Stimulated activated naive CD8-positive, alpha-beta T cell treated with anti-CD3 and anti-CD28 coated beads, Interleukin-15, amount 100 ng/mL, for 72 hours (primary cell): ENCODE data around the gene PTPRU.

Experiments used
- ATAC-seq: fragments of 150-1000 bp; cut with Tn5 transposase; 2 replicates; pipeline ENCODE4 v1.10.0; 2021; ENCODE audit warnings: mild to moderate bottlenecking, moderate library complexity
- DNase-seq, 2 donors: peaks; one replicate each; pipeline ENCODE4 v3.0.0; 2021 to 2022
- H3K27ac Mint-ChIP-seq, 2 donors: one replicate each; pipeline ENCODE4 v1.8.0; 2022; ENCODE audit warnings: mild to moderate bottlenecking in 2 of 2, mixed read lengths in 2 of 2, moderate library complexity in 2 of 2
- H3K27me3 Mint-ChIP-seq: one replicate; pipeline ENCODE4 v1.8.0; 2022; ENCODE audit warnings: mixed read lengths
- H3K4me1 Mint-ChIP-seq: one replicate; pipeline ENCODE4 v1.8.0; 2022; ENCODE audit warnings: mild to moderate bottlenecking, mixed read lengths
- H3K4me3 Mint-ChIP-seq, 2 donors: one replicate each; pipeline ENCODE4 v1.8.0; 2022; ENCODE audit warnings: mild to moderate bottlenecking in 2 of 2, mixed read lengths in 2 of 2, moderate library complexity in 1 of 2
- H3K9me3 Mint-ChIP-seq, 2 donors: one replicate each; pipeline ENCODE4 v1.8.0; 2022; ENCODE audit warnings: mixed read lengths in 2 of 2

Gene PTPRU

DNA sequence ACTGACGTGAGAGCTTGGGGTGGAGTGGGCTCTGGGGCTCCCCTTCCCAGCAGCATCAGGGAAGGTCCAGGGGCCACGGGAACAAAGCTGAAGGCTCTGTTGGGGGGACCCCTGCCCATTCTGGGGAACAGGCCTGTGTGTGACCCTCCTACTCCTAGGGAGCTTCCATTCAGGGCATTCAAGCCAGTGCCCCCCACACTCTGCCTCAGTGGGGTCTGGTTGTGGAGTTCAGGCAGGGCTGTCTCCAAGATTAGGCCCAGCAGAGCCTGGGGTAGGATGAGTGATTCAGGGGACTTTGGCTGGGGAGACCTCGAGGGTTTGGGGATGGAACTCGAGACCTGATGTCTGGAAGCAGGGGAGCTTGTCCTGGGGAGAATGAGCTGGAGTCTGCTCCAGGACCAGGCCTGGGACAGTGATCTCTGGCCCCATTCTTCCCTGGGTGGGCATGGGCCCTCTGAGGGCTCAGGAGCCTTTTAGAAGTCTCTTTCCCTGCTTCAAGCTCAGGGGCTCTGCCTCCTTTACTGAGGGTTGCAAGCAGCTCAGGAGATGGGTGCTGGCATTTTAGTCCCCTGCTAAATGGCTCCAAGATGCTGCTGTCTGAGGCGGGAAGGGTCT, 81.7 kb downstream of the PTPRU start:
- H3K27ac Mint-ChIP-seq = peak overlapping the region in 1 of 2 donors; percentile 74

GRCh38 chr1:29318724-29319123, 82.4 kb downstream of the PTPRU start:
- Mint-ChIP-seq H3K27me3 (no peaks in the 10 kb centered on the region), H3K4me3 (no peak overlapping the region), H3K9me3 (no peaks in the 10 kb centered on the region), H3K4me1 (no peaks in the 10 kb centered on the region), H3K27ac (peak overlapping the region in 1 of 2 donors; percentile 72)
- ATAC-seq (no peak), DNase-seq (no peak)

More for the DNA sequence above, 81.7 kb downstream of the PTPRU start:
- H3K27me3 Mint-ChIP-seq = no peaks in the 10 kb centered on the region
- no peak for ATAC-seq
- no peak for DNase-seq
- no peak overlapping the region for H3K4me3 Mint-ChIP-seq
- H3K4me1 Mint-ChIP-seq = no peaks in the 10 kb centered on the region
- H3K9me3 Mint-ChIP-seq = no peaks in the 10 kb centered on the region

DNA sequence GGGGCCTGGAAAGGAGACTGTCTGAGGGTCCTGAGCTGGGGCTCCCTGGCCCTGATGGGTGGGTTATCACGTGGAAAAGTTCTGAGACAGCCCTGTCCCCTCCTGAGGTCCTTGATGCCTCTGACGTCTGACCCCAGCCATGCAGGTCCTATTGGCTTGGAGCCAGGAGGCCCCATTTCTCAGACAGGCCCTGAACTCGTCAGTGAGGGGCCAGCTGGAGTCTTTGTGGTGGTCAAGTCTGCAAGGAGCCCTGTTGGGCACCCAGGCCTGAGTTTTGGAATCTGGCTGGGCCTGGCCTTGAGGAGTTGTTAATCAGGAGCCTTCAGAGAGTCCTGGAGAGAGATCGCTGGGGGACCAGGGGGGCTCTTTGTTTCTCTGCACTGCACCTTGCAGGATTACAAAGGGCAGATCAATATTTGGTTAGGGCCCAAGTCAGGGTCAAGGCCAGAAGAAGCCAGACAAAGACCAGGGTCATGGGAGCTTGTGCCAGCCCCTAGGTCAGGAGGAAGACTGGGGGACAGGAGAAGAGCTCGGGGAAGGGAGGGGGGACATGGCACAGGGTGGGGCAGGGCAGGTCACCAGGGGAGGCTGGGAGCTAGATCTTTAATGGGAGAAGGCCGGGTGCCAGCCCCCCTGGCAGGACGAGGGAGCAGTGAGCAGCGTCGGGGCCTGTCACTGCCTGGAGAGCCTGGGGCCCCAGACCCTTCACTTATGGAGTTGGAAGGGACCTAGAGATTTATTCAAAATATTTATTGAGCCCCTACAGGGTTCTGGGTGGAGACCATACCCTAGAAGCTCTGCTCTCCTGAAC, 83.2 kb downstream of the PTPRU start:
- no peak for ATAC-seq
- no peak overlapping the region for H3K27ac Mint-ChIP-seq
- no peaks in the 10 kb centered on the region for H3K9me3 Mint-ChIP-seq

DNA sequence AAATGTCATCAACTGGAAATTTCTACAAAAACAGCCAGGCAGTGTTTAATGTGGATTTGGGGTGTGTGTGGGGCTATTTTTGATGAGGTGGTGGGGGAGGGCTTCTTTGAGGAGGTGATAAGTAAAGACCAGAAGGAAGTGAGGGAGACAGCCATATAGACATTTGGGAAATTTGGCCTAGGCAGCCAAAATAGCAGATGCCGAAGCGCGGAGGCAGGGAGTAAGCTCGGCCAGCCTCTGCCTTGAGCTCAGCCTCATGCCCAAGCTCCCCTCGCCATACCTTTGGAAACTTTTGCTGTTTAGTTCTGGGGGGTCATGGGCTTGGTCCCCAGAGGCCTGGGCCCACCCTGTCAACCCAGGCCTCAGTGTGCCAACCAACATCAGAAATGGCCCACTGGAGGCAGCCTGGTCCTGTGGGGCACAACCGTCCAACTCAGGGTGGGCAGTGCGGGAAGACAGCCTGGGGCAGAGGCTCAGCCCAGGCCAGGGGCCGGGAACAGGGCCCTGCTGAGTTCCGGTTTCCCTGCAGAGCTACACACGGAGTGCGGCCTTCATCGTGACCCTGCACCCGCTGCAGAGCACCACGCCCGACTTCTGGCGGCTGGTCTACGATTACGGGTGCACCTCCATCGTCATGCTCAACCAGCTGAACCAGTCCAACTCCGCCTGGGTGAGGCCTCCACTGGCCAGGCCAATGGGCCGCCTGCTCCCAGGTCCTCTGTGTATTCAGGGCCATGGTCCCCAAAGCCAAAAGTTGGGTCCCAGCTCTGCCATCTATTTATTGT, 84.0 kb downstream of the PTPRU start:
- H3K4me1 Mint-ChIP-seq = no peaks in the 10 kb centered on the region
- no peak for DNase-seq
- no peak for ATAC-seq
- no peaks in the 10 kb centered on the region for H3K9me3 Mint-ChIP-seq
- H3K27ac Mint-ChIP-seq = no peak overlapping the region
- no peak overlapping the region for H3K4me3 Mint-ChIP-seq
- no peaks in the 10 kb centered on the region for H3K27me3 Mint-ChIP-seq

More for the DNA sequence above, 83.2 kb downstream of the PTPRU start:
- Mint-ChIP-seq H3K27me3 (no peaks in the 10 kb centered on the region), H3K4me1 (no peaks in the 10 kb centered on the region), H3K4me3 (no peak overlapping the region)
- DNase-seq = no peak

GRCh38 chr1:29321176-29321575, 84.9 kb downstream of the PTPRU start:
- no peaks in the 10 kb centered on the region for H3K4me1 Mint-ChIP-seq
- H3K27ac Mint-ChIP-seq = no peak overlapping the region
- ATAC-seq = no peak

DNA sequence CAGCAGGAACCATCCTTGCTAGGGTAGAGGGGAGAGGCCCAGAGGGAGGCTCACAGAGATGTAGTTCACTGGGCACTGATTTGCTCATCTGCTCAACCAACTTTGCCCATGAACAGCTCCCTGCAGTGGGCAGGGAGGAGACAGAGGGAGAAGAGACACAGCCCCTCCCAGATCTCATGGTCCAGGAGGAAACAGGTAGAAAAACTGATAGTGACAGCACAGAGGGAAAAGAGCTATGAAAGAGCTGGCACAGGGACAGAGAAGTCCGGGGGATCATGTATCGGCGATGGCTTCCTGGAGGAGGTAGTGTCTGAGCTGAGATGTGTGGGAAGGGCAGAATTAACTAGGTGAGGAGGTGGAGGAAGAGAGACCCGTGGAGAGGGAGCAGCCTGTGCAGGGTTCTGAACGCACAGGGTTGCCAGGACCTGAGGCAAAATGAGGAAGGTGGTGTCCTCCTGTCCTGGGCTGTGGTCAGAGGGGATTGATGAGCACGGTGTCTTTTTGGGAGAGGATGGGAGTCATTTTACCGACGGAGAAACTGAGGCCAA, 85.9 kb downstream of the PTPRU start:
- Mint-ChIP-seq H3K27ac (peak overlapping the region in 1 of 2 donors; percentile 36), H3K4me3 (no peak overlapping the region), H3K27me3 (no peaks in the 10 kb centered on the region), H3K9me3 (no peaks in the 10 kb centered on the region), H3K4me1 (no peaks in the 10 kb centered on the region)
- ATAC-seq (no peak), DNase-seq (no peak)

More at GRCh38 chr1:29321176-29321575, 84.9 kb downstream of the PTPRU start:
- H3K9me3 Mint-ChIP-seq = no peaks in the 10 kb centered on the region
- DNase-seq = no peak
- no peaks in the 10 kb centered on the region for H3K27me3 Mint-ChIP-seq
- H3K4me3 Mint-ChIP-seq = no peak overlapping the region

- no peak overlapping the region for H3K27ac Mint-ChIP-seq
- H3K4me3 Mint-ChIP-seq = no peak overlapping the region
- DNase-seq (no peak), ATAC-seq (no peak)
- H3K27me3 Mint-ChIP-seq = no peaks in the 10 kb centered on the region
- no peaks in the 10 kb centered on the region for H3K9me3 Mint-ChIP-seq
- H3K4me1 Mint-ChIP-seq = no peaks in the 10 kb centered on the region
These were observed 86.7 kb downstream of the PTPRU start for GRCh38 chr1:29322861-29323585.

DNA sequence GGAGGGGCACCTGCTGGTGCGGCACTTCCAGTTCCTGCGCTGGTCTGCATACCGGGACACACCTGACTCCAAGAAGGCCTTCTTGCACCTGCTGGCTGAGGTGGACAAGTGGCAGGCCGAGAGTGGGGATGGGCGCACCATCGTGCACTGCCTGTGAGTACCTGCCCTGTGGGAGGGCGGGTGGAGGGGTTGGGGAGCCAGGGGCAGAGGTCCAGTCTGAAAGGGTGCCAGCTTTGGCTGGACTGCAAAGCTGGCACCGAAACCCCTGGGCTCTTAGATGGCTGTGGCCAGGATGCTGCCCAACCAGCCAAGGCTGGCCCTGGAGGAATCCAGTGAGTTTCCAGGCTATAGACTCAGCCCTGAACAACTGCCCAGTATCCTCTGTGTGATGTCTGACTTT, 87.3 kb downstream of the PTPRU start:
- Mint-ChIP-seq H3K27ac (no peak overlapping the region), H3K4me1 (no peaks in the 10 kb centered on the region), H3K27me3 (no peaks in the 10 kb centered on the region), H3K9me3 (no peaks in the 10 kb centered on the region), H3K4me3 (no peak overlapping the region)
- no peak for ATAC-seq
- DNase-seq = no peak

DNA sequence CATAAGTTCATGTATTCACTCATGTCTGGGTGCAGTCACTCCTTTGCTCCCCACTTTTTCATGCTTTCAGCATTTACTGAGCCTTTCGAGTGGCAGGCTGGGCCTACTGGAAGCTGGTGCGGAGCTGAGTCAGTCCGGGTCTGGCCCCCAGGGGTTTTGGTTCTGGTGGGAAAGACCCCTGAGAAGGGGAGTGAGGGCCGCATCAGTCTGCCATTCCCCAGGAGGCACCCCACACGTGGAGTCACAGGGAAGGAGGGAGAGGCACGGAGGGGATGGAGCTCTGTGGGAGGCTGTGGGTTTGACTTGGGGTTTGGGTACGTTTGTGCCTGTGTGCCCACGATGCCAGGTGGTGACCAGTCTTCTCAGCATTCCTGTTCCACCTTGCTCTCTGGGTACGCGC, 87.9 kb downstream of the PTPRU start:
- no peak overlapping the region for H3K4me3 Mint-ChIP-seq
- H3K9me3 Mint-ChIP-seq = no peaks in the 10 kb centered on the region
- ATAC-seq (no peak), DNase-seq (no peak)
- no peaks in the 10 kb centered on the region for H3K4me1 Mint-ChIP-seq
- no peak overlapping the region for H3K27ac Mint-ChIP-seq
- H3K27me3 Mint-ChIP-seq = no peaks in the 10 kb centered on the region

DNA sequence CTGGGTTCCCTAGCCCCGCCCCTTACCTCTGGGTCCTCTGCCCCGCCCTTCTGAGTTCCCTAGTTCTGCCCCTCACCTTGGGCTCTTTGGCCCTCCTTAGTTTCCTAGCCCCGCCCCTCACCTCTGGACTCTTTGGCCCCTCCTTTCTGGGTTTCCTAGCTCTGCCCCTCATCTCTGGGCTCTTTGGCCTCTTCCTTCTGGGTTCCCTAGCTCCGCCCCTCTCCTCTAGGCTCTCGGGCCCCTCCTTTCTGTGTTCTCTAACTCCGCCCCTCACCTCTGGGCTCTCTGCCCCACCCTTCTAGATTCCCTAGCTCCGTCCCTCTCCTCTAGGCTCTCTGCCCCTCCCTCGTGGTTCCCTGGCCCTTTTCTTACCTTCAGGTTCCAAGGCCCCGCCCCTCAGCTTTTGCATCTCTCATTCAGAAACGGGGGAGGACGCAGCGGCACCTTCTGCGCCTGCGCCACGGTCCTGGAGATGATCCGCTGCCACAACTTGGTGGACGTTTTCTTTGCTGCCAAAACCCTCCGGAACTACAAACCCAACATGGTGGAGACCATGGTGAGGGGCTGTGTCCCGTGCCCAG, 88.5 kb downstream of the PTPRU start:
- no peak overlapping the region for H3K27ac Mint-ChIP-seq
- no peak overlapping the region for H3K4me3 Mint-ChIP-seq
- DNase-seq = no peak
- ATAC-seq = no peak
- no peaks in the 10 kb centered on the region for H3K4me1 Mint-ChIP-seq
- H3K27me3 Mint-ChIP-seq = no peaks in the 10 kb centered on the region
- H3K9me3 Mint-ChIP-seq = no peaks in the 10 kb centered on the region

DNA sequence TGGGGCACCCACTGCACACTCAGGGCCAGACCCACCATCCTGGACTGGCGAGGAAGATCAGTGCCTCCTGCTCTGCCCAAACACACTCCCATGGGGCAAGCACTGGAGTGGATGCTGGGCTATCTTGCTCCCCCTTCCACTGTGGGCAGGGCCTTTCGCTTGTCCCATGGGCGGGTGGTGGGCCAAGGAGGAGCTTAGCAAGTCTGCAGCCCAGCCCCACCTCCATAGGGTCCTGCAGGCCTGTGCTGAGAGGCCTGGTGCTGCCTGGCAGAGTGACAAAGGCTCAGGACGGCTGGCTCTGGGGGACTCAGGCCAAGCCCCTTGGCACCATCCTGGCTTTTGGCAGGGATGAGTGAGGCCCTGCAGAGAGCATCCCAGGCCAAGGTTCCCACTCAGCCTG, 89.4 kb downstream of the PTPRU start:
- Mint-ChIP-seq H3K27ac (no peak overlapping the region), H3K27me3 (no peaks in the 10 kb centered on the region), H3K4me1 (no peaks in the 10 kb centered on the region), H3K4me3 (no peak overlapping the region), H3K9me3 (no peaks in the 10 kb centered on the region)
- DNase-seq (no peak), ATAC-seq (no peak)

DNA sequence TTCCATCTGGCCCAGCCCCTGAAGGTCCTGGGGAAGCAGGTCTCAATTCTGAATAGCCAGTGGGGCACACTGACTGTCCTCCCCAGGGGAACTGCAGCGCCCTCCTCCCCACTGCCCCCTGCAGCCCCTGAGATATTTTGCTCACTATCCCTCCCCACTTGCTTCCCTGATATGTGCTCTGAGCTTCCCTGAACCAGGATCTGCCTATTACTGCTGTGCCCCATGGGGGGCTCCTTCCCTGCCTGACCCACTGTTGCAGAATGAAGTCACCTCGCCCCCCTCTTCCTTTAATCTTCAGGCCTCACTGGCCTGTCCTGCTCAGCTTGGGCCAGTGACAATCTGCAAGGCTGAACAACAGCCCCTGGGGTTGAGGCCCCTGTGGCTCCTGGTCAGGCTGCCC, 89.8 kb downstream of the PTPRU start:
- H3K9me3 Mint-ChIP-seq = no peaks in the 10 kb centered on the region
- no peaks in the 10 kb centered on the region for H3K4me1 Mint-ChIP-seq
- H3K27me3 Mint-ChIP-seq = peaks cover 2% of the 10 kb centered on the region
- no peak for DNase-seq
- ATAC-seq = no peak
- no peak overlapping the region for H3K4me3 Mint-ChIP-seq
- H3K27ac Mint-ChIP-seq = no peak overlapping the region

DNA sequence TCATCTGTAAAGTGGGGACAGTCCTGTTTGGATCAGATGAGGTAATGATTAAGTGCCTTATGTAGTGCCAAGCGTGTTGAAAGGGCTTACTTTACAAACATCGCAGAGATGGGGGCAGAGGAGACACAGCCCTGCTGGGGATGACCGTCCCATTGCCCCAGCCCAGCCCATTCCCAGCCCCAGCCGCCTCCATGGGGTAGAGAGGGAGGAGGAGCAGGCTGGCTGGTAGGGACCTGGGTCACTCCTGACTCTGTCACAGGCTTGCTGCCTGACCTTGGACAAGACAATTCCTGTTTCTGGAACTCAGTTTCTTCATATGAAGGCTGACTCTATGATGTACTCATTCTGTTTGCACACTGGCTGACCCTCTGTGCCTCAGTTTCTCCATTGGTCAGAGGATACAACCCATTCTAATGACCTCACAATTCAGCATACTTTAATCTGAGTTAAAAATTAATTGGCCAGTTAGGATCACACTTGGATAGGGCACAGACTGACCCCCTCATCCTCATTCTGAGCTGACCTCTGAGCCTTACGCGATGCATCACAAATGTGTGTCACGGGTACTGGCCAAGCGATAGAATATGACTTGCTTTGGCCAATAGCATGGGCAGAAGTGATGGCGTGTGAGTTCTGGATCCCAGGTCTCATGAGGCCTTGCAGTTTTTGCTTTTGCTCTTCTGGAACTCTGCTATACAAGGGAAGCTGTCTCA, 91.1 kb downstream of the PTPRU start:
- ATAC-seq (no peak), DNase-seq (no peak)
- no peak overlapping the region for H3K4me3 Mint-ChIP-seq
- H3K27me3 Mint-ChIP-seq = peaks cover 15% of the 10 kb centered on the region
- H3K9me3 Mint-ChIP-seq = no peaks in the 10 kb centered on the region
- no peaks in the 10 kb centered on the region for H3K4me1 Mint-ChIP-seq
- no peak overlapping the region for H3K27ac Mint-ChIP-seq

GRCh38 chr1:29329022-29329775, 92.9 kb downstream of the PTPRU start:
- DNase-seq (no peak), ATAC-seq (no peak)
- Mint-ChIP-seq H3K4me3 (no peak overlapping the region), H3K4me1 (no peaks in the 10 kb centered on the region), H3K27ac (no peak overlapping the region), H3K9me3 (no peaks in the 10 kb centered on the region), H3K27me3 (peaks cover 20% of the 10 kb centered on the region)
